Smooth muscle cell (in vitro differentiated cells): ENCODE measurements around the gene MCAT. TPM values are rescaled to one million over a fixed set of nuclear protein-coding genes. Genes with fewer than 3 reads are reported as not detected.

ENCODE experiments used
- DNase-seq: peaks from one replicate; lab custom pipeline; 2025; ENCODE audit not compliant: unreplicated experiment; lab: John Stamatoyannopoulos, UW
- H2AFZ ChIP-seq: fragments of 200-600 bp; sonication (generic); 2 replicates; pipeline ENCODE4 v1.6.0; 2016; ENCODE audit warnings: antibody characterized with exemption, low read depth, mild to moderate bottlenecking
- H3F3A ChIP-seq: fragments of 200-600 bp; sonication (generic); 2 replicates; pipeline ENCODE4 v1.6.0; 2017; ENCODE audit warnings: antibody characterized with exemption, low read depth
- H3K27ac ChIP-seq: fragments of 200-600 bp; sonication (generic); 2 replicates; pipeline ENCODE4 v1.5.1; 2016; ENCODE audit warnings: low read depth, mild to moderate bottlenecking
- H3K27me3 ChIP-seq: fragments of 200-600 bp; sonication (generic); 2 replicates; pipeline ENCODE4 v1.6.1; 2016; ENCODE audit warnings: low read depth, mild to moderate bottlenecking
- H3K36me3 ChIP-seq: fragments of 200-600 bp; sonication (generic); 2 replicates; pipeline ENCODE4 v1.5.1; 2016; ENCODE audit warnings: low read depth
- H3K4me1 ChIP-seq: fragments of 200-600 bp; sonication (generic); 2 replicates; pipeline ENCODE4 v1.5.1; 2016; ENCODE audit warnings: low read depth
- H3K4me2 ChIP-seq: fragments of 200-600 bp; sonication (generic); 2 replicates; pipeline ENCODE4 v1.6.0; 2016; ENCODE audit warnings: mild to moderate bottlenecking
- H3K4me3 ChIP-seq: fragments of 200-600 bp; sonication (generic); 2 replicates; pipeline ENCODE4 v1.5.1; 2016; ENCODE audit warnings: mild to moderate bottlenecking
- H3K79me2 ChIP-seq: fragments of 200-600 bp; sonication (generic); 2 replicates; pipeline ENCODE4 v1.6.0; 2016; ENCODE audit warnings: low read depth, mild to moderate bottlenecking
- H3K9ac ChIP-seq: fragments of 200-600 bp; sonication (generic); 2 replicates; pipeline ENCODE4 v1.6.0; 2016; ENCODE audit warnings: low read depth
- H3K9me3 ChIP-seq: fragments of 200-600 bp; sonication (generic); replicated peaks from 2 replicates; pipeline ENCODE4 v1.5.1; 2016; ENCODE audit warnings: low read depth
- H4K20me1 ChIP-seq: fragments of 200-600 bp; sonication (generic); 2 replicates; pipeline ENCODE4 v1.6.0; 2016; ENCODE audit warnings: low read depth
- CTCF ChIP-seq: fragments of 200-600 bp; sonication (generic); IDR thresholded peaks from 2 replicates; pipeline ENCODE4 v1.5.1; 2017; ENCODE audit warnings: borderline replicate concordance, mild to moderate bottlenecking, antibody characterized with exemption; ENCODE audit not compliant: insufficient read depth, poor library complexity, severe bottlenecking
- WGBS: methylation state at CpG from one replicate; pipeline ENCODE4 v1.1.7; 2016; ENCODE audit warnings: low lambda C conversion rate; 5-methylcytosine and 5-hydroxymethylcytosine counted together
- polyA plus RNA-seq: library from polyadenylated mRNA; unstranded; fragments of >200 nt; fragmentation: Nextera tagmentation; extraction: Ambion mirVana; gene quantifications from 2 replicates; pipeline ENCODE4 v1.2.1, GENCODE V29; 2016
- total RNA-seq: library from RNA; depleted of rRNA; stranded (reverse); fragments of >200 nt; gene quantifications from 2 replicates; pipeline ENCODE4 v1.2.3, GENCODE V29; 2014

The MCAT gene
- total and polyA plus RNA-seq, 2 experiments from 2014 or later = 9.3 to 16.1 TPM

GRCh38 chr22:43172191-43172590 is 29.0 kb upstream of the MCAT start:
- WGBS = 94% methylated on average over 19 of the region's 19 CpGs
- Histone ChIP-seq H4K20me1 (no peaks in the 10 kb centered on the region), H3K36me3 (no peaks in the 10 kb centered on the region), H3K4me3 (no peak overlapping the region), H3K79me2 (no peaks in the 10 kb centered on the region), H3K4me1 (no peaks in the 10 kb centered on the region), H3K4me2 (no peak overlapping the region), H3K27me3 (no peaks in the 10 kb centered on the region), H3K9ac (no peak overlapping the region), H3K27ac (no peak overlapping the region), H3K9me3 (no peaks in the 10 kb centered on the region), H2AFZ (no peak overlapping the region), H3F3A (no peaks in the 10 kb centered on the region)
- TF ChIP-seq CTCF = no peak
- no peak for DNase-seq

GRCh38 chr22:43171607-43172006 is 28.4 kb upstream of the MCAT start:
- H3K4me3 ChIP-seq = no peak overlapping the region
- no peaks in the 10 kb centered on the region for H3K9me3 ChIP-seq
- no peaks in the 10 kb centered on the region for H3K4me1 ChIP-seq
- H3K9ac ChIP-seq = no peak overlapping the region
- H3K27ac ChIP-seq = no peak overlapping the region
- no peak overlapping the region for H2AFZ ChIP-seq
- no peak for DNase-seq
- 94% methylated on average over 12 of the region's 12 CpGs for WGBS
- no peak for TF ChIP-seq CTCF
- no peak overlapping the region for H3K4me2 ChIP-seq
- H3F3A ChIP-seq = no peaks in the 10 kb centered on the region
- no peaks in the 10 kb centered on the region for H4K20me1 ChIP-seq
- H3K27me3 ChIP-seq = no peaks in the 10 kb centered on the region
- no peaks in the 10 kb centered on the region for H3K79me2 ChIP-seq
- H3K36me3 ChIP-seq = no peaks in the 10 kb centered on the region

- Histone ChIP-seq H3K4me3 (no peak overlapping the region), H3K27me3 (no peaks in the 10 kb centered on the region), H3K9ac (no peak overlapping the region), H3K79me2 (no peaks in the 10 kb centered on the region), H2AFZ (no peak overlapping the region), H4K20me1 (no peaks in the 10 kb centered on the region), H3K4me1 (no peaks in the 10 kb centered on the region), H3K27ac (no peak overlapping the region), H3K4me2 (no peak overlapping the region), H3K9me3 (no peaks in the 10 kb centered on the region), H3K36me3 (no peaks in the 10 kb centered on the region), H3F3A (no peaks in the 10 kb centered on the region)
- 94% methylated on average over 14 of the region's 14 CpGs for WGBS
- DNase-seq = no peak
- TF ChIP-seq CTCF = no peak
Measured at GRCh38 chr22:43171019-43171491, 27.9 kb upstream of the MCAT start.

- no peak overlapping the region for H3K27ac ChIP-seq
- no peak for TF ChIP-seq CTCF
Measured at GRCh38 chr22:43170131-43170480, 26.9 kb upstream of the MCAT start.

More at GRCh38 chr22:43170131-43170480, 26.9 kb upstream of the MCAT start:
- Histone ChIP-seq H3F3A (no peaks in the 10 kb centered on the region), H3K36me3 (no peaks in the 10 kb centered on the region), H3K9ac (no peak overlapping the region), H3K27me3 (no peaks in the 10 kb centered on the region), H3K79me2 (no peaks in the 10 kb centered on the region), H3K4me1 (no peaks in the 10 kb centered on the region), H3K4me2 (no peak overlapping the region), H2AFZ (no peak overlapping the region), H3K9me3 (no peaks in the 10 kb centered on the region), H4K20me1 (no peaks in the 10 kb centered on the region), H3K4me3 (no peak overlapping the region)
- no peak for DNase-seq
- WGBS = 98% methylated on average over 9 of the region's 9 CpGs
